ENCODE measurements around the gene TJP2. TPM values are rescaled to one million over a fixed set of nuclear protein-coding genes. Genes with fewer than 3 reads are reported as not detected.

The TJP2 gene
- total RNA-seq, 1 experiment from 2014 or later, result 155 TPM

- Mint-ChIP-seq H3K4me3 (no peak overlapping the region), H3K36me3 (peaks cover 24% of the 10 kb centered on the region), H3K27ac (peak overlapping the region; percentile 65), H3K4me1 (peaks cover 31% of the 10 kb centered on the region), H3K9me3 (no peaks in the 10 kb centered on the region), H3K27me3 (ENCODE audit: low read depth) (no peaks in the 10 kb centered on the region)
- DNase-seq (ENCODE audit: low spot score), result no peak
- CTCF ChIA-PET, result interaction anchor here (0.8 kb wide), 1 partner anchor 46 kb away, joined by 3 read pairs; no protein-coding TSS in a partner anchor
- POLR2A ChIA-PET, result no interaction called here
- no peak for ATAC-seq
- no peak for TF ChIP-seq ZSCAN18 (CRISPR knock-in tag; IDR thresholded peaks at IDR 0.05)
- TF ChIP-seq ZNF416 (CRISPR knock-in tag; IDR thresholded peaks at IDR 0.05), result no peak
- TF ChIP-seq ZNF671 (CRISPR knock-in tag; IDR thresholded peaks at IDR 0.05), result no peak
- no peak for TF ChIP-seq CREM (CRISPR knock-in tag; IDR thresholded peaks at IDR 0.05)
- TF ChIP-seq FOXP4 (CRISPR knock-in tag; IDR thresholded peaks at IDR 0.05), result no peak
- no peak for TF ChIP-seq FOXP1 (CRISPR knock-in tag; IDR thresholded peaks at IDR 0.05; ENCODE audit: borderline replicate concordance)
- no peak for TF ChIP-seq KAT7 (CRISPR knock-in tag; IDR thresholded peaks at IDR 0.05; ENCODE audit: borderline replicate concordance)
Measured at GRCh38 chr9:69147041-69147834, 26.8 kb upstream of the TJP2 start.

- Mint-ChIP-seq H3K4me3 (no peak overlapping the region), H3K27ac (peak overlapping the region; percentile 88; the same call in 1 of the 2 replicates), H3K27me3 (ENCODE audit: low read depth) (no peaks in the 10 kb centered on the region), H3K9me3 (no peaks in the 10 kb centered on the region), H3K36me3 (peaks cover 24% of the 10 kb centered on the region), H3K4me1 (peaks cover 40% of the 10 kb centered on the region)
- ChIA-PET CTCF (interaction anchor here (0.7 to 1.9 kb wide), 10 partner anchors 9 to 114 kb away, joined by 3 to 17 read pairs (median 4); partner anchors contain the start of gene FXN), POLR2A (interaction anchor here (0.9 to 1.5 kb wide), 3 partner anchors 9 to 28 kb away, joined by 3 read pairs; no protein-coding TSS in a partner anchor)
- no peak for TF ChIP-seq ZNF425 (CRISPR knock-in tag; conservative IDR thresholded peaks at IDR 0.05)
- DNase-seq (ENCODE audit: low spot score), result no peak
- peak; percentile 25; the same call in 1 of the 2 replicates for ATAC-seq
Measured at GRCh38 chr9:69149321-69149807, 24.7 kb upstream of the TJP2 start.

- peaks cover 42% of the 10 kb centered on the region for H3K4me1 Mint-ChIP-seq
- DNase-seq (ENCODE audit: low spot score), result no peak
- CTCF ChIA-PET, result interaction anchor here (0.6 kb wide), 1 partner anchor 9 kb away, joined by 3 read pairs; no protein-coding TSS in a partner anchor
- H3K27ac Mint-ChIP-seq, result no peak overlapping the region
- POLR2A ChIA-PET, result no interaction called here
- no peaks in the 10 kb centered on the region for H3K27me3 Mint-ChIP-seq (ENCODE audit: low read depth)
- no peaks in the 10 kb centered on the region for H3K9me3 Mint-ChIP-seq
- no peak for ATAC-seq
- H3K4me3 Mint-ChIP-seq, result no peak overlapping the region
- peaks cover 24% of the 10 kb centered on the region for H3K36me3 Mint-ChIP-seq
- TF ChIP-seq ZNF219 (CRISPR knock-in tag; IDR thresholded peaks at IDR 0.05; ENCODE audit: borderline replicate concordance) (no peak), MYBL2 (CRISPR knock-in tag; IDR thresholded peaks at IDR 0.05) (no peak), CREM (CRISPR knock-in tag; IDR thresholded peaks at IDR 0.05) (no peak), TEAD4 (CRISPR knock-in tag; IDR thresholded peaks at IDR 0.05) (no peak), NFYB (CRISPR knock-in tag; conservative IDR thresholded peaks at IDR 0.05; ENCODE audit: low read depth) (no peak), SMAD4 (CRISPR knock-in tag; IDR thresholded peaks at IDR 0.05) (no peak), NFATC4 (CRISPR knock-in tag; IDR thresholded peaks at IDR 0.05) (no peak), NFE2L1 (CRISPR knock-in tag; IDR thresholded peaks at IDR 0.05) (no peak), ZNF138 (CRISPR knock-in tag; conservative IDR thresholded peaks at IDR 0.05) (no peak)
- TF ChIP-seq, protein P1, sequence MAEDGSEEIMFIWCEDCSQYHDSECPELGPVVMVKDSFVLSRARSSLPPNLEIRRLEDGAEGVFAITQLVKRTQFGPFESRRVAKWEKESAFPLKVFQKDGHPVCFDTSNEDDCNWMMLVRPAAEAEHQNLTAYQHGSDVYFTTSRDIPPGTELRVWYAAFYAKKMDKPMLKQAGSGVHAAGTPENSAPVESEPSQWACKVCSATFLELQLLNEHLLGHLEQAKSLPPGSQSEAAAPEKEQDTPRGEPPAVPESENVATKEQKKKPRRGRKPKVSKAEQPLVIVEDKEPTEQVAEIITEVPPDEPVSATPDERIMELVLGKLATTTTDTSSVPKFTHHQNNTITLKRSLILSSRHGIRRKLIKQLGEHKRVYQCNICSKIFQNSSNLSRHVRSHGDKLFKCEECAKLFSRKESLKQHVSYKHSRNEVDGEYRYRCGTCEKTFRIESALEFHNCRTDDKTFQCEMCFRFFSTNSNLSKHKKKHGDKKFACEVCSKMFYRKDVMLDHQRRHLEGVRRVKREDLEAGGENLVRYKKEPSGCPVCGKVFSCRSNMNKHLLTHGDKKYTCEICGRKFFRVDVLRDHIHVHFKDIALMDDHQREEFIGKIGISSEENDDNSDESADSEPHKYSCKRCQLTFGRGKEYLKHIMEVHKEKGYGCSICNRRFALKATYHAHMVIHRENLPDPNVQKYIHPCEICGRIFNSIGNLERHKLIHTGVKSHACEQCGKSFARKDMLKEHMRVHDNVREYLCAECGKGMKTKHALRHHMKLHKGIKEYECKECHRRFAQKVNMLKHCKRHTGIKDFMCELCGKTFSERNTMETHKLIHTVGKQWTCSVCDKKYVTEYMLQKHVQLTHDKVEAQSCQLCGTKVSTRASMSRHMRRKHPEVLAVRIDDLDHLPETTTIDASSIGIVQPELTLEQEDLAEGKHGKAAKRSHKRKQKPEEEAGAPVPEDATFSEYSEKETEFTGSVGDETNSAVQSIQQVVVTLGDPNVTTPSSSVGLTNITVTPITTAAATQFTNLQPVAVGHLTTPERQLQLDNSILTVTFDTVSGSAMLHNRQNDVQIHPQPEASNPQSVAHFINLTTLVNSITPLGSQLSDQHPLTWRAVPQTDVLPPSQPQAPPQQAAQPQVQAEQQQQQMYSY (CRISPR knock-in tag; IDR thresholded peaks at IDR 0.05), result no peak
- TF ChIP-seq, protein P2, sequence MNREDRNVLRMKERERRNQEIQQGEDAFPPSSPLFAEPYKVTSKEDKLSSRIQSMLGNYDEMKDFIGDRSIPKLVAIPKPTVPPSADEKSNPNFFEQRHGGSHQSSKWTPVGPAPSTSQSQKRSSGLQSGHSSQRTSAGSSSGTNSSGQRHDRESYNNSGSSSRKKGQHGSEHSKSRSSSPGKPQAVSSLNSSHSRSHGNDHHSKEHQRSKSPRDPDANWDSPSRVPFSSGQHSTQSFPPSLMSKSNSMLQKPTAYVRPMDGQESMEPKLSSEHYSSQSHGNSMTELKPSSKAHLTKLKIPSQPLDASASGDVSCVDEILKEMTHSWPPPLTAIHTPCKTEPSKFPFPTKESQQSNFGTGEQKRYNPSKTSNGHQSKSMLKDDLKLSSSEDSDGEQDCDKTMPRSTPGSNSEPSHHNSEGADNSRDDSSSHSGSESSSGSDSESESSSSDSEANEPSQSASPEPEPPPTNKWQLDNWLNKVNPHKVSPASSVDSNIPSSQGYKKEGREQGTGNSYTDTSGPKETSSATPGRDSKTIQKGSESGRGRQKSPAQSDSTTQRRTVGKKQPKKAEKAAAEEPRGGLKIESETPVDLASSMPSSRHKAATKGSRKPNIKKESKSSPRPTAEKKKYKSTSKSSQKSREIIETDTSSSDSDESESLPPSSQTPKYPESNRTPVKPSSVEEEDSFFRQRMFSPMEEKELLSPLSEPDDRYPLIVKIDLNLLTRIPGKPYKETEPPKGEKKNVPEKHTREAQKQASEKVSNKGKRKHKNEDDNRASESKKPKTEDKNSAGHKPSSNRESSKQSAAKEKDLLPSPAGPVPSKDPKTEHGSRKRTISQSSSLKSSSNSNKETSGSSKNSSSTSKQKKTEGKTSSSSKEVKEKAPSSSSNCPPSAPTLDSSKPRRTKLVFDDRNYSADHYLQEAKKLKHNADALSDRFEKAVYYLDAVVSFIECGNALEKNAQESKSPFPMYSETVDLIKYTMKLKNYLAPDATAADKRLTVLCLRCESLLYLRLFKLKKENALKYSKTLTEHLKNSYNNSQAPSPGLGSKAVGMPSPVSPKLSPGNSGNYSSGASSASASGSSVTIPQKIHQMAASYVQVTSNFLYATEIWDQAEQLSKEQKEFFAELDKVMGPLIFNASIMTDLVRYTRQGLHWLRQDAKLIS (CRISPR knock-in tag; IDR thresholded peaks at IDR 0.05; ENCODE audit: borderline replicate concordance), result no peak
Measured at GRCh38 chr9:69151506-69151905, 22.6 kb upstream of the TJP2 start.
